Measurements from ENCODE around the gene PELO. TPM values are rescaled to one million over a fixed set of nuclear protein-coding genes. Genes with fewer than 3 reads are reported as not detected.

The PELO gene
- total RNA-seq, 1 experiment from 2014 or later: 12.4 TPM

DNA sequence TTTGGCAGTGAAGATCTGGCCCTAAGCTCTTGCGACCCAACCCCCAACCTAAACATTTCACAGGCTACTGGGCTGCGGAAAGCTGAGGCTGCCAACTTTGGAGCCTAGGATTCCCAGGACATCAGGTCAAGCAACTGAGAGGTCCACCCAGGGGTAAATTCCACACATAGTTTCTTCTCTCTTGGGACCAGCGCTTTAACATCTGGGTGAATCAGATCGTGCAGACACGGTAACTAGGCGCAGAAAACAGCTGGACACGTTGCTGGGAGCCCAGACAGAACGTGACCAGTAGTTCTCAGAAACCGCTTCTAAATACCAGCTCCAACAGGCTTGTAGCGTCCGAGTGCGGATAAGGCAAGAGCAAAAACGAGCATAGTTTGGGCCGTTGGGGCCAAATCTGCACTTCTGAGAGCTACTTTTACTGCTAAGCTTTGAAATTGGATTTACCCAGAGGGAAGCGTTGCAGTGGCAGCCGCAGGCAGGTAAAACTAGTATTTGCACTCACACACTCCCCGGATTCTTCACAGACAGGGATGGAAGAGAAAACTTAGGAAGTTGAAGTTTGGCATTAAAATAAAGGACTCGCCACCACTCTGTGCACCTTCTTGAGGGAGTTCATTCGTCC, 11.8 kb downstream of the PELO start:
- TF ChIP-seq REST (IDR thresholded peaks at IDR 0.05; ENCODE audit: insufficient read depth in 1 of 2, low read depth in 2 of 2, low read length in 1 of 2): no peak
- no peak for TF ChIP-seq SIN3A (IDR thresholded peaks at IDR 0.05; ENCODE audit: borderline replicate concordance, insufficient read depth, low read depth, low read length)
- no peak for TF ChIP-seq TCF7L2 (IDR thresholded peaks at IDR 0.05; ENCODE audit: low read depth, low read length)
- DNase-seq (ENCODE audit: low read depth, low spot score): no peak
- Histone ChIP-seq H3K36me3 (ENCODE audit: control insufficient read depth, insufficient read depth, low read length) (peaks cover 20% of the 10 kb centered on the region), H3K27ac (ENCODE audit: low read length) (peak overlapping the region; percentile 86), H3K9me3 (ENCODE audit: control insufficient read depth, insufficient read depth, low read depth, low read length) (no peaks in the 10 kb centered on the region), H3K4me1 (ENCODE audit: control insufficient read depth, insufficient read depth, low read length) (peaks cover 28% of the 10 kb centered on the region), H3K27me3 (ENCODE audit: control insufficient read depth, insufficient read depth, low read length) (no peaks in the 10 kb centered on the region), H3K4me3 (ENCODE audit: low read depth in 2 of 2, low read length in 2 of 2) (peak overlapping the region; percentile 73 to 94)
- ChIA-PET POLR2A (no interaction called here), CTCF (interaction anchor here (2.1 kb wide), 1 partner anchor 116 kb away, joined by 7 read pairs; no protein-coding TSS in a partner anchor)
- intact Hi-C loops (cut with micrococcal nuclease; ENCODE audit: unreplicated experiment): no loop called here
- in situ Hi-C loops (cut with HindIII; ENCODE audit: low pct_unique_long_range_greater_than_20kb, low sequenced_read_pairs): no loop called here
- ATAC-seq: peak; percentile 44
- BruUV-seq (replicated peaks): no TSS peak

DNA sequence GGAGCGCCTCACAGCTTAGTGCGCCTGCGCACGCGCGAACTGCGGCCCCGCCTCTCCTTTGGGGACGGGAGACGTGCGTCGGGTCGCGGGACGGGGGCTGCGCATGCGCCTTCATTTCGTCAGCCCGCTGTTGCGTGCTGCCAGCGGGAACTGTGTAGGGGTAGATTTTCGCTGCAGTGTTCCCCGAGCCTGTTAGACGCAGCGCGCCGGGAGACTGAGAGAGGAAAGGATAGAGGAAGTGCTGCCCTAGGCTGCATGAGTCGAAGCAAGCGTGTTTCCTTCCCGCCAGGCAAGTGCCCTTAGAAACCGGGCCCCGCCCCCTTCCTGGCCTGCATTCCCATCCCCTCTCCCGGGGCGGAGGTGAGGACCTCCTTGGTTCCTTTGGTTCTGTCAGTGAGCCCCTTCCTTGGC, 12.3 kb downstream of the PELO start:
- ChIA-PET POLR2A (no interaction called here), CTCF (interaction anchor here (2.1 kb wide), 1 partner anchor 116 kb away, joined by 7 read pairs; no protein-coding TSS in a partner anchor)
- H3K36me3 ChIP-seq (ENCODE audit: control insufficient read depth, insufficient read depth, low read length): peaks cover 22% of the 10 kb centered on the region
- H3K4me3 ChIP-seq (ENCODE audit: low read depth in 2 of 2, low read length in 2 of 2): peak overlapping the region; percentile 73 to 94
- H3K4me1 ChIP-seq (ENCODE audit: control insufficient read depth, insufficient read depth, low read length): peaks cover 28% of the 10 kb centered on the region
- in situ Hi-C loops (cut with HindIII; ENCODE audit: low pct_unique_long_range_greater_than_20kb, low sequenced_read_pairs) (no loop called here), intact Hi-C loops (cut with micrococcal nuclease; ENCODE audit: unreplicated experiment) (no loop called here)
- BruUV-seq (replicated peaks): no TSS peak
- H3K27me3 ChIP-seq (ENCODE audit: control insufficient read depth, insufficient read depth, low read length): no peaks in the 10 kb centered on the region
- DNase-seq (ENCODE audit: low read depth, low spot score) (peak; percentile 80), ATAC-seq (peak; percentile 94)
- TF ChIP-seq SIN3A (IDR thresholded peaks at IDR 0.05; ENCODE audit: borderline replicate concordance, insufficient read depth, low read depth, low read length) (0 out of 2 replicates have a peak, but pooled peaks have one; percentile 63), TCF7L2 (IDR thresholded peaks at IDR 0.05; ENCODE audit: low read depth, low read length) (no peak), POLR2AphosphoS5 (IDR thresholded peaks at IDR 0.05; ENCODE audit: low read depth, low read length) (peak; percentile 75), REST (IDR thresholded peaks at IDR 0.05; ENCODE audit: insufficient read depth in 1 of 2, low read depth in 2 of 2, low read length in 1 of 2) (0 out of 4 replicates have a peak, but pooled peaks of 1 of the 2 experiments have one; percentile 14), CTCF (IDR thresholded peaks at IDR 0.05) (no peak)
- H3K27ac ChIP-seq (ENCODE audit: low read length): peak overlapping the region; percentile 86
- H3K9me3 ChIP-seq (ENCODE audit: control insufficient read depth, insufficient read depth, low read depth, low read length): no peaks in the 10 kb centered on the region
